ENCODE data around the gene ADAMTSL1. TPM values are rescaled to one million over a fixed set of nuclear protein-coding genes. Genes with fewer than 3 reads are reported as not detected.

The ADAMTSL1 gene
- total and polyA plus RNA-seq, 2 donors = 3.2 to 42.3 TPM

- Histone ChIP-seq H3K27ac (ENCODE audit: low read depth) (no peak overlapping the region), H3K4me3 (ENCODE audit: low read depth, low read length) (no peak overlapping the region), H3K36me3 (ENCODE audit: insufficient read depth) (no peaks in the 10 kb centered on the region), H3K4me1 (ENCODE audit: insufficient read depth) (no peaks in the 10 kb centered on the region)
- no peak for DNase-seq (ENCODE audit: extremely low spot score)
- 93% methylated on average over 11 of the region's 11 CpGs for WGBS
Measured at GRCh38 chr9:18905028-18905882, 431.3 kb downstream of the ADAMTSL1 start.

- Histone ChIP-seq H3K36me3 (ENCODE audit: insufficient read depth) (no peaks in the 10 kb centered on the region), H3K27ac (ENCODE audit: low read depth) (no peak overlapping the region), H3K4me1 (ENCODE audit: insufficient read depth) (no peaks in the 10 kb centered on the region), H3K4me3 (ENCODE audit: low read depth, low read length) (no peak overlapping the region)
- 95% methylated on average over 9 of the region's 9 CpGs for WGBS
- no peak for DNase-seq (ENCODE audit: extremely low spot score)
Measured at GRCh38 chr9:18905883-18906629, 432.1 kb downstream of the ADAMTSL1 start.

GRCh38 chr9:18906656-18907395 lies 432.9 kb downstream of the ADAMTSL1 start:
- no peak for DNase-seq (ENCODE audit: extremely low spot score)
- no peak overlapping the region for H3K27ac ChIP-seq (ENCODE audit: low read depth)
- 94% methylated on average over 9 of the region's 9 CpGs for WGBS
- no peak overlapping the region for H3K4me3 ChIP-seq (ENCODE audit: low read depth, low read length)
- no peaks in the 10 kb centered on the region for H3K4me1 ChIP-seq (ENCODE audit: insufficient read depth)
- H3K36me3 ChIP-seq (ENCODE audit: insufficient read depth) = no peaks in the 10 kb centered on the region

- H3K4me1 ChIP-seq (ENCODE audit: insufficient read depth) = no peaks in the 10 kb centered on the region
- DNase-seq (ENCODE audit: extremely low spot score) = no peak
- 93% methylated on average over 15 of the region's 15 CpGs for WGBS
- H3K4me3 ChIP-seq (ENCODE audit: low read depth, low read length) = no peak overlapping the region
- H3K27ac ChIP-seq (ENCODE audit: low read depth) = no peak overlapping the region
- H3K36me3 ChIP-seq (ENCODE audit: insufficient read depth) = no peaks in the 10 kb centered on the region
Measured at GRCh38 chr9:18907927-18908625, 434.1 kb downstream of the ADAMTSL1 start.

- Histone ChIP-seq H3K36me3 (ENCODE audit: insufficient read depth) (no peaks in the 10 kb centered on the region), H3K4me1 (ENCODE audit: insufficient read depth) (no peaks in the 10 kb centered on the region), H3K4me3 (ENCODE audit: low read depth, low read length) (no peak overlapping the region), H3K27ac (ENCODE audit: low read depth) (no peak overlapping the region)
- 83% methylated on average over 17 of the region's 17 CpGs for WGBS
- DNase-seq (ENCODE audit: extremely low spot score) = no peak
Measured at GRCh38 chr9:18909140-18910018, 435.4 kb downstream of the ADAMTSL1 start.

- H3K4me3 ChIP-seq (ENCODE audit: low read depth, low read length) = no peak overlapping the region
- no peaks in the 10 kb centered on the region for H3K4me1 ChIP-seq (ENCODE audit: insufficient read depth)
- no peaks in the 10 kb centered on the region for H3K36me3 ChIP-seq (ENCODE audit: insufficient read depth)
- H3K27ac ChIP-seq (ENCODE audit: low read depth) = no peak overlapping the region
- WGBS = 51% methylated on average over 2 of the region's 2 CpGs
- no peak for DNase-seq (ENCODE audit: extremely low spot score)
Measured at GRCh38 chr9:18910435-18910834, 436.5 kb downstream of the ADAMTSL1 start.

GRCh38 chr9:18910916-18911315 lies 437.0 kb downstream of the ADAMTSL1 start:
- no peak for DNase-seq (ENCODE audit: extremely low spot score)
- H3K27ac ChIP-seq (ENCODE audit: low read depth) = no peak overlapping the region
- H3K4me3 ChIP-seq (ENCODE audit: low read depth, low read length) = no peak overlapping the region
- H3K4me1 ChIP-seq (ENCODE audit: insufficient read depth) = no peaks in the 10 kb centered on the region
- WGBS = 24% methylated on average over 6 of the region's 6 CpGs
- H3K36me3 ChIP-seq (ENCODE audit: insufficient read depth) = no peaks in the 10 kb centered on the region

- Histone ChIP-seq H3K36me3 (ENCODE audit: insufficient read depth) (no peaks in the 10 kb centered on the region), H3K4me1 (ENCODE audit: insufficient read depth) (no peaks in the 10 kb centered on the region), H3K27ac (ENCODE audit: low read depth) (no peak overlapping the region), H3K4me3 (ENCODE audit: low read depth, low read length) (no peak overlapping the region)
- 98% methylated on average over 9 of the region's 9 CpGs for WGBS
- no peak for DNase-seq (ENCODE audit: extremely low spot score)
Measured at GRCh38 chr9:18911714-18912342, 437.9 kb downstream of the ADAMTSL1 start.

- no peak for DNase-seq (ENCODE audit: extremely low spot score)
- whole genome bisulfite sequencing = 43% methylated on average over 4 of the region's 4 CpGs
- H3K4me1 ChIP-seq (ENCODE audit: insufficient read depth) = no peaks in the 10 kb centered on the region
- H3K36me3 ChIP-seq (ENCODE audit: insufficient read depth) = no peaks in the 10 kb centered on the region
- no peak overlapping the region for H3K4me3 ChIP-seq (ENCODE audit: low read depth, low read length)
- no peak overlapping the region for H3K27ac ChIP-seq (ENCODE audit: low read depth)
Measured at GRCh38 chr9:18920141-18921084, 446.5 kb downstream of the ADAMTSL1 start.

GRCh38 chr9:18921366-18922075 lies 447.6 kb downstream of the ADAMTSL1 start:
- Histone ChIP-seq H3K27ac (ENCODE audit: low read depth) (no peak overlapping the region), H3K4me3 (ENCODE audit: low read depth, low read length) (no peak overlapping the region), H3K36me3 (ENCODE audit: insufficient read depth) (no peaks in the 10 kb centered on the region), H3K4me1 (ENCODE audit: insufficient read depth) (no peaks in the 10 kb centered on the region)
- DNase-seq (ENCODE audit: extremely low spot score) = no peak
- WGBS = 59% methylated on average over 7 of the region's 7 CpGs

All from urinary bladder (tissue), 4 donors.